ENCODE measurements around the gene LRRFIP1. TPM values are rescaled to one million over a fixed set of nuclear protein-coding genes. Genes with fewer than 3 reads are reported as not detected.

Gene LRRFIP1
- polyA plus RNA-seq, 1 experiment = 71.1 TPM

DNA sequence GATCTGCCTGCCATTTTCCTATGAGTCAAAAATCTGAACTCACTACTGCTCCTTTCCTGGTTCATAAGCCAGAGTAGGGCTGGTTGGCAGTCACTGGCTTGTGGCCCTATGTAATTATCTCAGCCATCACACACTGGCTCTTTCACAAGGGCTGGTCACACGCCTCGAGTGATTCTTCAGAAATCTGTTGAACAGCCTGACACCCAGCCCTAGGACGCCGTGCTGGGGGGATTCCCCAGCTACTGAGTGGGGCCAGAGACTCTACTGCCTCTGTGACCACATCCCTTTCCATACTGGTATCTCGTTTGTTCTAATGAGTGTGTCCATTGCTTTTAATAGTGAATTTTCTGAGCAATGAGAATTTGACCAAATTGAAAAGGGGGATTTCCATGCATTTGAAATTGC is 125.4 kb downstream of the LRRFIP1 start:
- CTCF ChIA-PET = interaction anchor here (2.2 to 2.8 kb wide), 2 partner anchors 8 to 181 kb away, joined by 10 to 35 read pairs; no protein-coding TSS in a partner anchor
- Histone ChIP-seq H3K9me3 (ENCODE audit: control insufficient read depth, insufficient read depth, low read length) (no peaks in the 10 kb centered on the region), H3K27ac (ENCODE audit: low read depth, low read length) (no peak overlapping the region), H3K27me3 (ENCODE audit: control insufficient read depth, insufficient read depth, low read length) (no peaks in the 10 kb centered on the region), H3K4me3 (ENCODE audit: low read depth, low read length) (no peak overlapping the region)
- TF ChIP-seq, protein P1, sequence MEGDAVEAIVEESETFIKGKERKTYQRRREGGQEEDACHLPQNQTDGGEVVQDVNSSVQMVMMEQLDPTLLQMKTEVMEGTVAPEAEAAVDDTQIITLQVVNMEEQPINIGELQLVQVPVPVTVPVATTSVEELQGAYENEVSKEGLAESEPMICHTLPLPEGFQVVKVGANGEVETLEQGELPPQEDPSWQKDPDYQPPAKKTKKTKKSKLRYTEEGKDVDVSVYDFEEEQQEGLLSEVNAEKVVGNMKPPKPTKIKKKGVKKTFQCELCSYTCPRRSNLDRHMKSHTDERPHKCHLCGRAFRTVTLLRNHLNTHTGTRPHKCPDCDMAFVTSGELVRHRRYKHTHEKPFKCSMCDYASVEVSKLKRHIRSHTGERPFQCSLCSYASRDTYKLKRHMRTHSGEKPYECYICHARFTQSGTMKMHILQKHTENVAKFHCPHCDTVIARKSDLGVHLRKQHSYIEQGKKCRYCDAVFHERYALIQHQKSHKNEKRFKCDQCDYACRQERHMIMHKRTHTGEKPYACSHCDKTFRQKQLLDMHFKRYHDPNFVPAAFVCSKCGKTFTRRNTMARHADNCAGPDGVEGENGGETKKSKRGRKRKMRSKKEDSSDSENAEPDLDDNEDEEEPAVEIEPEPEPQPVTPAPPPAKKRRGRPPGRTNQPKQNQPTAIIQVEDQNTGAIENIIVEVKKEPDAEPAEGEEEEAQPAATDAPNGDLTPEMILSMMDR (IDR thresholded peaks at IDR 0.05; ENCODE audit: low read depth, low read length) = no peak
- POLR2A ChIA-PET = no interaction called here
- DNase-seq (ENCODE audit: low read depth, low spot score) = no peak

- H3K9me3 ChIP-seq (ENCODE audit: control insufficient read depth, insufficient read depth, low read length) = no peaks in the 10 kb centered on the region
- no peak overlapping the region for H3K27ac ChIP-seq (ENCODE audit: low read depth, low read length)
- no peaks in the 10 kb centered on the region for H3K27me3 ChIP-seq (ENCODE audit: control insufficient read depth, insufficient read depth, low read length)
- no peak for DNase-seq (ENCODE audit: low read depth, low spot score)
- POLR2A ChIA-PET = interaction anchor here (0.7 kb wide), 1 partner anchor 60 kb away, joined by 3 read pairs; no protein-coding TSS in a partner anchor
- CTCF ChIA-PET = interaction anchor here (0.8 to 2.8 kb wide), 5 partner anchors 10 to 509 kb away, joined by 3 to 35 read pairs (median 5); no protein-coding TSS in a partner anchor
- TF ChIP-seq, protein P1 (IDR thresholded peaks at IDR 0.05; ENCODE audit: low read depth, low read length) = no peak
- H3K4me3 ChIP-seq (ENCODE audit: low read depth, low read length) = no peak overlapping the region
Measured at GRCh38 chr2:237754182-237754581, 126.8 kb downstream of the LRRFIP1 start.

DNA sequence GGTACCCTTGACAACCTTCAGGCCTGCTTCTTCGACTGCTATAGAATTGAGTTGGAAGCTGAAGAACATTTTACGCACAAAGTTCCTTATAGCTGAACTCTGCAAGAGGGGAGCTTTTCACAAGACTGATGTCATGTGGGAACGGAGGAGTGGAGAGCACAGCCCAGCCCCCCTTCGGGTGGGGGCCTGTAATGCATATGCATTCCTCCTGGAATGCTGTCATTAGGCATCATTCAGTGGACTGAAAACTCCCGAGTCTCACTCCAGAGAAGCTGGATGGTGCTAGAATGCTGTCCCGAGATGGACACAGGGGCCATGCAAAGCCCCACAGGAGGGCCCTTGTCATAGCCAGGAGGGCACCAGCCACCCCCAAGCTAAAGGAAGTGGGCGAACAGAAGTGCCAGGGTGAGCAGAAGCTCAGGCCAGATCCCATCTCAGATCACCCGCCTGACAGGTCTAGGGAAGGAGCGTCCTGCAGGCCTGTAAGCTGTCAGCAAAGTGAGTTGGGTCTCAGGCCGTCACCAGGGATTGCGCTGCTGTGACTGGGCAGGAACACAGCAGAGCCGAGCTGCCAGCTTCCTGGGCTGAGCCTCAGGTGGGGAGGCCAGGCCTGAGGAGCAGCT is 127.3 kb downstream of the LRRFIP1 start:
- ChIA-PET POLR2A (interaction anchor here (0.7 to 1.0 kb wide), 2 partner anchors 60 to 185 kb away, joined by 3 to 4 read pairs; no protein-coding TSS in a partner anchor), CTCF (interaction anchor here (0.8 to 2.8 kb wide), 4 partner anchors 10 to 508 kb away, joined by 3 to 35 read pairs (median 6); no protein-coding TSS in a partner anchor)
- H3K27ac ChIP-seq (ENCODE audit: low read depth, low read length) = no peak overlapping the region
- no peak for DNase-seq (ENCODE audit: low read depth, low spot score)
- H3K4me3 ChIP-seq (ENCODE audit: low read depth, low read length) = no peak overlapping the region
- H3K27me3 ChIP-seq (ENCODE audit: control insufficient read depth, insufficient read depth, low read length) = no peaks in the 10 kb centered on the region
- no peaks in the 10 kb centered on the region for H3K9me3 ChIP-seq (ENCODE audit: control insufficient read depth, insufficient read depth, low read length)
- TF ChIP-seq, protein P1 (IDR thresholded peaks at IDR 0.05; ENCODE audit: low read depth, low read length) = no peak

- H3K9me3 ChIP-seq (ENCODE audit: control insufficient read depth, insufficient read depth, low read length) = no peaks in the 10 kb centered on the region; the same call in 1 of the 2 replicates
- H3K27ac ChIP-seq (ENCODE audit: low read depth, low read length) = no peak overlapping the region
- POLR2A ChIA-PET = no interaction called here
- TF ChIP-seq, protein P1 (IDR thresholded peaks at IDR 0.05; ENCODE audit: low read depth, low read length) = no peak
- no peaks in the 10 kb centered on the region for H3K27me3 ChIP-seq (ENCODE audit: control insufficient read depth, insufficient read depth, low read length)
- no peak overlapping the region for H3K4me3 ChIP-seq (ENCODE audit: low read depth, low read length)
- DNase-seq (ENCODE audit: low read depth, low spot score) = no peak
- CTCF ChIA-PET = interaction anchor here (3.5 kb wide), 1 partner anchor 12 kb away, joined by 18 read pairs; no protein-coding TSS in a partner anchor
Measured at GRCh38 chr2:237757616-237758015, 130.2 kb downstream of the LRRFIP1 start.

GRCh38 chr2:237758185-237758584 is 130.8 kb downstream of the LRRFIP1 start:
- DNase-seq (ENCODE audit: low read depth, low spot score) = no peak
- H3K27me3 ChIP-seq (ENCODE audit: control insufficient read depth, insufficient read depth, low read length) = no peaks in the 10 kb centered on the region
- POLR2A ChIA-PET = no interaction called here

More at GRCh38 chr2:237758185-237758584, 130.8 kb downstream of the LRRFIP1 start:
- H3K27ac ChIP-seq (ENCODE audit: low read depth, low read length) = no peak overlapping the region
- TF ChIP-seq, protein P1 (IDR thresholded peaks at IDR 0.05; ENCODE audit: low read depth, low read length) = no peak
- CTCF ChIA-PET = interaction anchor here (2.1 to 3.5 kb wide), 2 partner anchors 13 to 186 kb away, joined by 4 to 18 read pairs; no protein-coding TSS in a partner anchor
- H3K9me3 ChIP-seq (ENCODE audit: control insufficient read depth, insufficient read depth, low read length) = no peaks in the 10 kb centered on the region; the same call in 1 of the 2 replicates
- H3K4me3 ChIP-seq (ENCODE audit: low read depth, low read length) = no peak overlapping the region

All from AG04450 (cell line).